AG09319 (cell line): ENCODE data around the gene PIGQ.

Experiments
- DNase-seq: peaks from one replicate; pipeline ENCODE4 v3.0.0-alpha.2; 2010; ENCODE audit warnings: low read depth; ENCODE audit errors: extremely low read depth
- CTCF ChIP-seq: IDR thresholded peaks from 2 replicates; pipeline ENCODE4 v1.5.1; 2011; ENCODE audit warnings: low read depth, mild to moderate bottlenecking, inconsistent platforms, low read length, moderate library complexity

PIGQ gene

GRCh38 chr16:572865-573650 lies 3.3 kb downstream of the PIGQ start:
- no peak for TF ChIP-seq CTCF
- DNase-seq = no peak

GRCh38 chr16:574021-574760 lies 4.4 kb downstream of the PIGQ start:
- DNase-seq = no peak
- no peak for TF ChIP-seq CTCF

GRCh38 chr16:575354-576196 lies 5.8 kb downstream of the PIGQ start:
- no peak for DNase-seq
- no peak for TF ChIP-seq CTCF

- no peak for TF ChIP-seq CTCF
- no peak for DNase-seq
Measured at GRCh38 chr16:576197-576822, 6.5 kb downstream of the PIGQ start.

GRCh38 chr16:576823-577201 lies 7.0 kb downstream of the PIGQ start:
- TF ChIP-seq CTCF = no peak
- no peak for DNase-seq

GRCh38 chr16:577796-578195 lies 8.0 kb downstream of the PIGQ start:
- DNase-seq = no peak
- no peak for TF ChIP-seq CTCF
